Effector memory CD4-positive, alpha-beta T cell (primary cell): ENCODE results near the gene METTL23.
A peak's percentile ranks its signal among the peaks of the same experiment; 100 is the strongest.
"Not testable (repeated sequence)": the region's sequence is repeated elsewhere in the genome, so short reads cannot be mapped to it uniquely, and the experiment has no call there.

Experiments
- DNase-seq, 3 donors: peaks; one replicate each; pipeline ENCODE4 v3.0.0-alpha.2; 2020
- H3K27ac ChIP-seq: 2 replicates; pipeline ENCODE4 v1.7.0; 2013; ENCODE audit warnings: mild to moderate bottlenecking, low read length, moderate library complexity; ENCODE audit not compliant: insufficient read depth, poor library complexity, severe bottlenecking
- H3K27me3 ChIP-seq: replicated peaks from 2 replicates; pipeline ENCODE4 v1.7.0; 2013; ENCODE audit warnings: mild to moderate bottlenecking, low read length; ENCODE audit not compliant: insufficient read depth, control insufficient read depth, poor library complexity, severe bottlenecking
- H3K36me3 ChIP-seq: 2 replicates; pipeline ENCODE4 v1.7.0; 2013; ENCODE audit warnings: mild to moderate bottlenecking, low read length, moderate library complexity; ENCODE audit not compliant: control insufficient read depth, insufficient read depth
- H3K4me1 ChIP-seq: 2 replicates; pipeline ENCODE4 v1.7.0; 2013; ENCODE audit warnings: low read length, mild to moderate bottlenecking; ENCODE audit not compliant: control insufficient read depth, insufficient read depth, poor library complexity, severe bottlenecking
- H3K4me3 ChIP-seq: 2 replicates; pipeline ENCODE4 v1.7.0; 2013; ENCODE audit warnings: low read length, low read depth, mild to moderate bottlenecking; ENCODE audit not compliant: insufficient read depth, poor library complexity, severe bottlenecking
- H3K9me3 ChIP-seq: 2 replicates; pipeline ENCODE4 v1.7.0; 2013; ENCODE audit warnings: mild to moderate bottlenecking, low read length, moderate library complexity; ENCODE audit not compliant: control insufficient read depth

The METTL23 gene

DNA sequence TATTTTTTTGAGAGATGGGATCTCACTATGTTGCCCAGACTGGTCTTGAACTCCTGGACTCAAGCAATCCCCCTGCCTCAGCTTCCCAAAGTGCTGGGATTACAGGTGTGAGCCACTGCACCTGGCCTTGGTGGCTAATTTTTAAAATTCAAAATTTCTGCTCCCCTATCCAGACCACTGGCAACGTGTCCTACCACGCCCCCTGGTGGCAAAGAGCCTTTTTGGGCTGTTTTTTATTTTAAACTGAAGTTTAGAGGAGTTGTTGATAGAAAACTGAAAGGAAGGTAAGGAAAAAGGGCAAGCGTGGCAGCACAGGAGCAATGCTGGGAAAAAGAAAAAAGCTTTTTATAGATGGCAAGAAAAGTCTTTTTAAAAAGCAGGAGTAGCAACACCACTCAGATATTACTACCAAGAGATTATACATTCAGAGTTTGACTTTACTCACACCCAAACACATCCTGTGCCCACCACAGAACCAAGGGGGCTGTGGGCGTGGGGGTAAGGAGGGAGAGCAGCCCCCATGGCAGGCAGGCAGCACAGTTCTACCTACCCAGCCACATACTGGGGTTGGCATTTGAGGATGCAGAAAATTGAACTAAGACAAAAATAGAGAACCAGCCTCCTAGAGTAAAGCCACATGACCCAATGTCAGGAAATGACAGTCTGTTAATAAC, 11.7 kb upstream of the METTL23 start:
- H3K36me3 ChIP-seq = peaks cover 50% of the 10 kb centered on the region

GRCh38 chr17:76715496-76715830, 11.2 kb upstream of the METTL23 start:
- Histone ChIP-seq H3K36me3 (peaks cover 55% of the 10 kb centered on the region), H3K9me3 (no peaks in the 10 kb centered on the region), H3K27ac (peak overlapping the region; percentile 42), H3K4me1 (peaks cover 14% of the 10 kb centered on the region), H3K27me3 (no peaks in the 10 kb centered on the region), H3K4me3 (no peak overlapping the region)
- DNase-seq = no peak

More for the DNA sequence above, 11.7 kb upstream of the METTL23 start:
- H3K27ac ChIP-seq = peak overlapping the region; percentile 42
- no peaks in the 10 kb centered on the region for H3K9me3 ChIP-seq
- peak; percentile 42 to 68 (median 51) for DNase-seq
- no peak overlapping the region for H3K4me3 ChIP-seq
- H3K4me1 ChIP-seq = peaks cover 16% of the 10 kb centered on the region
- no peaks in the 10 kb centered on the region for H3K27me3 ChIP-seq

DNA sequence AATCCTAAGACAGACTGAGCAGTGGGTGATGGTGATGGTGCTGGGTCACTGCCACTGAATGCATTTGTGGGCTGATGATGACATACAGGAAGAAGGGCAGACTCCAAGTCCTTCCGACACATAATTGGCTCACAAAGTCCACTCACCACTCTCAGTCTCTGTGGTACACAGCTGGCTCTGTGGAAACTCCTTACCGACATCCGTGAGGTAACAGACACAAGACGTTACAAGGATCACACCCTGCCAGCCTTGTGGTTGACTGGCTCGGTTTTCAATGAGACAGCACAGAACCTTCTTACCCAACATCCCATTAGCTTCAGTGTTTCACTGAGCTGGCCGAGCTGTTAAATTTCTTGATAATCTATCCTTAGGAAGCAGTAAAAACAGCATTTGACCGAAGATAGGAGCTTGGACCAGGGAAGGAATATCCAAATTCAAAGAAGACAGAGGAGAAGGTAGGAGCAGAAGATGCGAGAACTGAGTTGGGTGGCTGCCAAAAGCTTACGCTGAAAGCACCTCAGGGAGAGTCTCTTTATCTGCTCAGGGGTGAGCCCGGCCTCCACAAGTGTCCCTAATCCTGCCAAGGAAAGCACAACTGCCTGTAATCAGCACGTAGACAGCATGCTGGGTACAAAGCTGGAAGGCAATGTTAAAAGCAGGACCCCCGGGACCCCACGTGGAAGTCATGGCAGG, 10.3 kb upstream of the METTL23 start:
- no peaks in the 10 kb centered on the region for H3K9me3 ChIP-seq
- H3K4me3 ChIP-seq = no peak overlapping the region
- peaks cover 64% of the 10 kb centered on the region for H3K36me3 ChIP-seq
- peak; percentile 52 to 60 (median 55) for DNase-seq
- peaks cover 11% of the 10 kb centered on the region for H3K4me1 ChIP-seq
- no peaks in the 10 kb centered on the region for H3K27me3 ChIP-seq
- H3K27ac ChIP-seq = peak overlapping the region; percentile 56

DNA sequence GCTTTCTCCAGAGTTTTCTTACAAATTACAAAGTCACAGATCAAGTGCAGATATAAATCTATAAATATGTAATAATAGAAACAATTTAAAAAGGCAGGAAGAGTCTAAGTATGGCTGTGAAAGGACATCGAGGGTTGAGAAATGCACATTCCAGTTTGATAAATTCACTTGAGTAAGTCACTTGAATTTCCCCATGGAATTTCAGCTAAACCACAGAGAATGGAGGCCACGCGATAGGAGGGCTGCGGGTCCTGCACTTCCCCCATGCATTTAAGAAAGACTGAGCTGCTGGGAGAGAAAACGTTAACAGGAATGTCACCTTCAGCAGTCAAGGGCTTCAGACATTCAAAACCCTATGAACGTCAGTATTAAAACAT, 9.8 kb upstream of the METTL23 start:
- peaks cover 69% of the 10 kb centered on the region for H3K36me3 ChIP-seq
- H3K9me3 ChIP-seq = no peaks in the 10 kb centered on the region
- peak overlapping the region; percentile 56 for H3K27ac ChIP-seq
- no peak overlapping the region for H3K4me3 ChIP-seq
- H3K4me1 ChIP-seq = peaks cover 9% of the 10 kb centered on the region
- no peaks in the 10 kb centered on the region for H3K27me3 ChIP-seq
- no peak for DNase-seq

DNA sequence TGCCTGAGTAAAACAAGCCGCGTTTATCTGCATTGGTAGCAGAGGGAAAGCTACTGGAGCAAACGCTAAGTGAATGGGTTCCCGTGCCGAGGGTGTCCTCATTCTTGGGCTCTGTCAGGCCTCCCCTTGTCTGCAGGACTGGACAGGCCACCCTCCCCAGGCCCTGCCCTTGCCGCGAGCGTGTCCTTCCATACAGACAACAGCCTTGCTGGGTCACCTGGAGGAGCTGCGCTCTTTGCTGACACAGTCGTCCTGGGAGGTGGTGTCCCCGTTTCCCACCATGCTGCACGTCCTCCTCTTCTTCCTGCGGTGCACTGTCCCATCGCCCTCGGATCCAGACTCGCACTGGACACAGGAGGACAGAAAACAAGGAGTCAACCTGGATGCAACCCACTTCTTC, 8.1 kb upstream of the METTL23 start:
- no peaks in the 10 kb centered on the region for H3K9me3 ChIP-seq
- peaks cover 9% of the 10 kb centered on the region for H3K4me1 ChIP-seq
- H3K36me3 ChIP-seq = peaks cover 82% of the 10 kb centered on the region
- no peak for DNase-seq
- H3K4me3 ChIP-seq = no peak overlapping the region
- no peaks in the 10 kb centered on the region for H3K27me3 ChIP-seq
- H3K27ac ChIP-seq = no peak overlapping the region

- H3K27ac ChIP-seq = no peak overlapping the region
- H3K36me3 ChIP-seq = peaks cover 85% of the 10 kb centered on the region
- H3K4me3 ChIP-seq = no peak overlapping the region
- no peak for DNase-seq
- peaks cover 17% of the 10 kb centered on the region for H3K4me1 ChIP-seq
- no peaks in the 10 kb centered on the region for H3K9me3 ChIP-seq
- H3K27me3 ChIP-seq = no peaks in the 10 kb centered on the region
Measured at GRCh38 chr17:76720211-76720610, 6.4 kb upstream of the METTL23 start.

- H3K4me3 ChIP-seq = no peak overlapping the region
- no peak overlapping the region for H3K27ac ChIP-seq
- no peaks in the 10 kb centered on the region for H3K27me3 ChIP-seq
- DNase-seq = no peak
- H3K4me1 ChIP-seq = peaks cover 20% of the 10 kb centered on the region
- H3K9me3 ChIP-seq = no peaks in the 10 kb centered on the region
- H3K36me3 ChIP-seq = peaks cover 83% of the 10 kb centered on the region
Measured at GRCh38 chr17:76720941-76721340, 5.7 kb upstream of the METTL23 start.

DNA sequence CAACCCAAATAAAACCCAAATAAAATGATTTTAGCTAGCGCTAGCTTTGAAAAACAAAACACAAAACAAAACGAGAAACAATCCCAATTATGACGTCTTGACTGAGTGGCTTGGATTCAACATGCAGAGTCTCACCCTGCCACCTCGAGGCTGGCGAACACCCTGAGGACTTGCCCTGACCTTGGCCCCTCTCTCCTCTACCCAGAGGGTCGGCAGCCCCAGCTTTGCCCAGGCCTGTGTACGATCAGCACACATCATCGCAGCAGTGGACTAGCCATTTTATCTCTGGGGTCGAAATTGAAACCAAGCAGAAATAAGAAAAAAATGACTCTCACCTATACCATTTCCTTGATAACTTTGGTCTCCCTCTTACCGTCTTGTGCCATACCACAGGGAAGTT, 5.2 kb upstream of the METTL23 start:
- Histone ChIP-seq H3K9me3 (no peaks in the 10 kb centered on the region), H3K4me3 (no peak overlapping the region), H3K27me3 (no peaks in the 10 kb centered on the region), H3K36me3 (peaks cover 77% of the 10 kb centered on the region), H3K27ac (no peak overlapping the region), H3K4me1 (peaks cover 20% of the 10 kb centered on the region)
- DNase-seq = no peak

GRCh38 chr17:76722279-76722678, 4.4 kb upstream of the METTL23 start:
- H3K4me1 ChIP-seq = peaks cover 17% of the 10 kb centered on the region
- no peak for DNase-seq
- H3K4me3 ChIP-seq = no peak overlapping the region
- peaks cover 69% of the 10 kb centered on the region for H3K36me3 ChIP-seq
- H3K9me3 ChIP-seq = no peaks in the 10 kb centered on the region
- no peak overlapping the region for H3K27ac ChIP-seq
- H3K27me3 ChIP-seq = no peaks in the 10 kb centered on the region

- DNase-seq, H3K9me3 ChIP-seq, H3K27ac ChIP-seq, H3K4me3 ChIP-seq, H3K27me3 ChIP-seq: not testable (repeated sequence)
- Histone ChIP-seq H3K36me3 (peaks cover 64% of the 10 kb centered on the region), H3K4me1 (peaks cover 22% of the 10 kb centered on the region)
Measured at GRCh38 chr17:76722977-76723376, 3.7 kb upstream of the METTL23 start.
